Keratinocyte (primary cell): Measurements from ENCODE around the gene MAP2K5. TPM values are rescaled to one million over a fixed set of nuclear protein-coding genes. Genes with fewer than 3 reads are reported as not detected.

Experiments
- DNase-seq: peaks from one replicate; pipeline ENCODE4 v3.0.0-alpha.2; 2011; ENCODE audit warnings: low read depth, missing footprints, low spot score
- FAIRE-seq: peaks from 2 replicates; lab custom pipeline; 2011; peaks lifted over from hg19 to GRCh38; lab: Jason Lieb, UNC
- H2AFZ ChIP-seq: 2 replicates; pipeline ENCODE4 v1.6.0; 2012; ENCODE audit warnings: low read length, control low read depth, inconsistent platforms; ENCODE audit not compliant: control insufficient read depth
- H3K27ac ChIP-seq: 2 replicates; pipeline ENCODE4 v1.5.1; 2011; ENCODE audit warnings: low read length; ENCODE audit not compliant: control insufficient read depth, insufficient read depth
- H3K27me3 ChIP-seq: 3 replicates; pipeline ENCODE4 v1.6.0; 2011; ENCODE audit warnings: low read length; ENCODE audit not compliant: control insufficient read depth, insufficient read depth; ENCODE audit errors: extremely low read depth
- H3K36me3 ChIP-seq, 2 experiments: 2 replicates in 1 of 2; 3 replicates in 1 of 2; pipeline ENCODE4 v1.5.1; 2011; ENCODE audit warnings: low read length in 2 of 2, mild to moderate bottlenecking in 1 of 2; ENCODE audit not compliant: control insufficient read depth in 2 of 2, insufficient read depth in 2 of 2; ENCODE audit errors: extremely low read depth in 1 of 2
- H3K4me1 ChIP-seq: 3 replicates; pipeline ENCODE4 v1.5.1; 2011; ENCODE audit warnings: low read length; ENCODE audit not compliant: control insufficient read depth, insufficient read depth; ENCODE audit errors: extremely low read depth
- H3K4me2 ChIP-seq: 3 replicates; pipeline ENCODE4 v1.6.0; 2011; ENCODE audit warnings: low read depth, low read length; ENCODE audit not compliant: control insufficient read depth, insufficient read depth; ENCODE audit errors: extremely low read depth
- H3K4me3 ChIP-seq, 3 experiments: fragments of 200-600 bp in 1 of 3; sonication (generic) in 1 of 3; 2 replicates in 2 of 3; 3 replicates in 1 of 3; pipeline ENCODE4 v1.5.1; 2011 to 2016; ENCODE audit warnings: low read length in 3 of 3, mild to moderate bottlenecking in 3 of 3, control low read depth in 2 of 3, inconsistent platforms in 1 of 3, low read depth in 1 of 3, mixed read lengths in 1 of 3, mixed run types in 1 of 3, moderate library complexity in 1 of 3; ENCODE audit not compliant: control insufficient read depth in 2 of 3, insufficient read depth in 2 of 3; ENCODE audit errors: extremely low read depth in 1 of 3
- H3K79me2 ChIP-seq: 2 replicates; pipeline ENCODE4 v1.6.0; 2012; ENCODE audit warnings: low read length; ENCODE audit not compliant: control insufficient read depth, insufficient read depth
- H3K9ac ChIP-seq: 3 replicates; pipeline ENCODE4 v1.6.0; 2011; ENCODE audit warnings: low read length; ENCODE audit not compliant: control insufficient read depth, insufficient read depth; ENCODE audit errors: extremely low read depth
- H3K9me1 ChIP-seq: 3 replicates; pipeline ENCODE4 v1.6.0; 2011; ENCODE audit warnings: low read length; ENCODE audit not compliant: control insufficient read depth, insufficient read depth; ENCODE audit errors: extremely low read depth
- H3K9me3 ChIP-seq: 2 replicates; pipeline ENCODE4 v1.5.1; 2012; ENCODE audit warnings: low read depth, low read length; ENCODE audit not compliant: control insufficient read depth
- H4K20me1 ChIP-seq: 3 replicates; pipeline ENCODE4 v1.6.0; 2011; ENCODE audit warnings: low read length; ENCODE audit not compliant: control insufficient read depth, insufficient read depth; ENCODE audit errors: extremely low read depth
- EZH2 ChIP-seq: IDR thresholded peaks from one replicate; pipeline ENCODE4 v1.6.1; 2012; ENCODE audit warnings: inconsistent platforms, mild to moderate bottlenecking, low read length, moderate library complexity
- dilution Hi-C: fragments of 300-500 bp; cut with MboI; formaldehyde crosslinking; loops from one replicate; pipeline ENCODE4 v1.7.0; 2020; ENCODE audit warnings: low sequenced_read_pairs; ENCODE audit not compliant: extremely low pct_ligation_motif_present
- polyA plus RNA-seq, 5 experiments: library from polyadenylated mRNA; depleted of rRNA in 3 of 5; stranded (reverse) in 3 of 5; stranded (forward) in 1 of 5; unstranded in 1 of 5; fragments of >200 nt; gene quantifications; 1 replicate in 1 of 5; 2 replicates in 3 of 5; 3 replicates in 1 of 5; pipeline versions ENCODE4 v1.2.1 to v1.2.3, GENCODE V29; 2011 to 2012; ENCODE audit warnings: missing spikeins in 2 of 5, low read depth in 1 of 5, low replicate concordance in 1 of 5
- TF ChIP-seq, protein P1 (sequence below), 3 experiments: IDR thresholded peaks in 1 of 3; conservative IDR thresholded peaks in 1 of 3; optimal IDR thresholded peaks in 1 of 3; 2 replicates in 2 of 3; 3 replicates in 1 of 3; pipeline versions ENCODE3 to v1.5.1; 2011; ENCODE audit warnings: low read length in 3 of 3, mild to moderate bottlenecking in 3 of 3, moderate library complexity in 2 of 3, control low read depth in 1 of 3, inconsistent platforms in 1 of 3; ENCODE audit not compliant: insufficient read depth in 2 of 3; ENCODE audit errors: extremely low read depth in 1 of 3

Gene MAP2K5
- polyA plus RNA-seq, 1 donor (not counting 4 experiments of a cell fraction or from before 2014, with no cell fraction given), result 3.6 TPM

DNA sequence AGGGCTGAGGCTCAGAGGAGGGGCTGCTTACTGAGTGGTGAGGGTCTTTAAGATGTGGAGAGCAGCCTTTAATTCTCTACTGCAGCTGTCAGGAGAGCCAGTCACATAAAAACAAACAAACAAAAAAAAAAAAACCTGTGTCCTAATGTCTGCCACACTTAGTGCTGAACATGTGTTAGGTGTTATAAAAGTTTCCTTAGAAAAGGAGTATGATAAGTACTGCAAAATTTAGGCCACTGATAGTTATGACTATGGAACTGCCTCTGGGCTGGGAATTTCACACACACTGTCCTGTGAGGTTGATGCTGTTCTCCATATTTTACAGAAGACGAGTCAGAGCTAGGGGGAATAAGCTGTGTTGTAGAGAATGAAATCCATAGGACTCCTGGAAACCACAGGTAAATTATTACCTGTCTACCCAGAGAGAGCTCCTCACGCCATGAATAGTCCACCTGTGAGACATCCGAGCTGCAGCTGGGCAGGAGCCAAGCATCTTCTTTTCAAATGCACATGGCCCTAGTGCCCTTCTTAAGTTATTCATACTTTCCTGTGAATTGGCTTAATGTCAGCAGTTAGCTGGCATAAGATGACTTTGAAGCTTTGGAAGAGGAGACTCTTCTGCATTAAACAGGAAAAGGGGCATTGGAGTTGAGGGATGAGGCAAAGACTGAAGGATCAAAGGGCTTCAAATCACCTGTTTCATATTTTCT, 248.3 kb downstream of the MAP2K5 start:
- TF ChIP-seq, protein P1, sequence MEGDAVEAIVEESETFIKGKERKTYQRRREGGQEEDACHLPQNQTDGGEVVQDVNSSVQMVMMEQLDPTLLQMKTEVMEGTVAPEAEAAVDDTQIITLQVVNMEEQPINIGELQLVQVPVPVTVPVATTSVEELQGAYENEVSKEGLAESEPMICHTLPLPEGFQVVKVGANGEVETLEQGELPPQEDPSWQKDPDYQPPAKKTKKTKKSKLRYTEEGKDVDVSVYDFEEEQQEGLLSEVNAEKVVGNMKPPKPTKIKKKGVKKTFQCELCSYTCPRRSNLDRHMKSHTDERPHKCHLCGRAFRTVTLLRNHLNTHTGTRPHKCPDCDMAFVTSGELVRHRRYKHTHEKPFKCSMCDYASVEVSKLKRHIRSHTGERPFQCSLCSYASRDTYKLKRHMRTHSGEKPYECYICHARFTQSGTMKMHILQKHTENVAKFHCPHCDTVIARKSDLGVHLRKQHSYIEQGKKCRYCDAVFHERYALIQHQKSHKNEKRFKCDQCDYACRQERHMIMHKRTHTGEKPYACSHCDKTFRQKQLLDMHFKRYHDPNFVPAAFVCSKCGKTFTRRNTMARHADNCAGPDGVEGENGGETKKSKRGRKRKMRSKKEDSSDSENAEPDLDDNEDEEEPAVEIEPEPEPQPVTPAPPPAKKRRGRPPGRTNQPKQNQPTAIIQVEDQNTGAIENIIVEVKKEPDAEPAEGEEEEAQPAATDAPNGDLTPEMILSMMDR (optimal IDR thresholded peaks at IDR 0.05 in 1 of 3, IDR thresholded peaks at IDR 0.05 in 1 of 3, conservative IDR thresholded peaks at IDR 0.05 in 1 of 3; ENCODE audit: extremely low read depth in 1 of 3, insufficient read depth in 2 of 3, low read length in 3 of 3), result no peak
- TF ChIP-seq EZH2, result no peak
- dilution Hi-C loops, result no loop called here
- H3K27me3 ChIP-seq, result no peaks in the 10 kb centered on the region

DNA sequence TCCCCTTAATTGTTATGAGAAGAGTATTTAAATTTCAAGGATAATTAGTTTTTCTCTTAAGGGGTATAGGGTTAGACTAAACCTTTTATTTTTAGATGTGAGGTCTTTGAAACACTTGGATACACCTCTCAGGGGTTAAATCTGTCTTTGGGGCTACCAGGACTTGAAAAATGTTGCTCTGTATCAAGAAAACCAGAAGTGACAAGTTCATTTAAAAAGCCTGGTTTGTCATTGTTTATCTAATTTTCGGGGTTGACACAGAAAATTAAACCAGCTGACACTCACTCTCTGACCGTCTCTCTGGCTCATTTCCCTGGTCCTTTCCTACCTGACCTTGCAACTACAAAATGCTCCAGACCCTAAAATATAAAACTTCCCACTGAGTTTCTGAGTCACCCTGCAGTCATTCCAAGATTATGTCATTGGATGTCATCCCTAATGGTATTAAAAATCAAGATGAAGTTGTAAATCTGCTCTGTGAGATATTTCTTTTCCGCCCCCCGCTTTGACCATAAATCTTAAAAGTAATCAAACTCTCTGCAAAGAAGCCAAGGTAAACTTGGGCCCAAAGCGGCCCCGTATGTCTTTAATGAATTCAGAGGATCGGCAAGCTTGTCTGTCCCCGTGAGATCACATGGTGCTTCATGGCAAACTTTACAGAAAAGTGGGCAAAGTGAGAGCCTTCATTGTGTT, 249.9 kb downstream of the MAP2K5 start:
- no peak overlapping the region for H3K4me2 ChIP-seq
- FAIRE-seq, result no peak
- dilution Hi-C loops, result no loop called here

More for the DNA sequence above, 248.3 kb downstream of the MAP2K5 start:
- H3K9ac ChIP-seq, result no peak overlapping the region
- no peaks in the 10 kb centered on the region for H3K4me1 ChIP-seq
- DNase-seq (no peak), FAIRE-seq (no peak)
- H3K27ac ChIP-seq, result no peak overlapping the region
- H3K4me3 ChIP-seq, result no peak overlapping the region
- H3K36me3 ChIP-seq, result no peaks in the 10 kb centered on the region
- no peak overlapping the region for H3K4me2 ChIP-seq
- H3K9me1 ChIP-seq, result no peaks in the 10 kb centered on the region
- H3K9me3 ChIP-seq, result no peaks in the 10 kb centered on the region
- H4K20me1 ChIP-seq, result no peaks in the 10 kb centered on the region
- no peaks in the 10 kb centered on the region for H3K79me2 ChIP-seq
- H2AFZ ChIP-seq, result no peak overlapping the region

More for the DNA sequence above, 249.9 kb downstream of the MAP2K5 start:
- H3K4me3 ChIP-seq, result no peak overlapping the region
- H3K79me2 ChIP-seq, result no peaks in the 10 kb centered on the region
- DNase-seq, result no peak
- H2AFZ ChIP-seq, result no peak overlapping the region
- TF ChIP-seq EZH2, result no peak
- TF ChIP-seq, protein P1 (optimal IDR thresholded peaks at IDR 0.05 in 1 of 3, IDR thresholded peaks at IDR 0.05 in 1 of 3, conservative IDR thresholded peaks at IDR 0.05 in 1 of 3; ENCODE audit: extremely low read depth in 1 of 3, insufficient read depth in 2 of 3, low read length in 3 of 3), result no peak
- H3K9ac ChIP-seq, result no peak overlapping the region
- H3K9me1 ChIP-seq, result no peaks in the 10 kb centered on the region
- no peaks in the 10 kb centered on the region for H3K27me3 ChIP-seq
- H4K20me1 ChIP-seq, result no peaks in the 10 kb centered on the region
- H3K27ac ChIP-seq, result no peak overlapping the region
- no peaks in the 10 kb centered on the region for H3K4me1 ChIP-seq
- H3K36me3 ChIP-seq, result no peaks in the 10 kb centered on the region
- H3K9me3 ChIP-seq, result no peaks in the 10 kb centered on the region
